Fibroblast of upper back skin (primary cell): ENCODE data around the gene PFKM.
"Not testable (repeated sequence)": the region's sequence is repeated elsewhere in the genome, so short reads cannot be mapped to it uniquely, and the experiment has no call there.

Experiments
- DNase-seq: peaks from one replicate; pipeline ENCODE4 v3.0.0-alpha.2; 2013

PFKM gene

DNA sequence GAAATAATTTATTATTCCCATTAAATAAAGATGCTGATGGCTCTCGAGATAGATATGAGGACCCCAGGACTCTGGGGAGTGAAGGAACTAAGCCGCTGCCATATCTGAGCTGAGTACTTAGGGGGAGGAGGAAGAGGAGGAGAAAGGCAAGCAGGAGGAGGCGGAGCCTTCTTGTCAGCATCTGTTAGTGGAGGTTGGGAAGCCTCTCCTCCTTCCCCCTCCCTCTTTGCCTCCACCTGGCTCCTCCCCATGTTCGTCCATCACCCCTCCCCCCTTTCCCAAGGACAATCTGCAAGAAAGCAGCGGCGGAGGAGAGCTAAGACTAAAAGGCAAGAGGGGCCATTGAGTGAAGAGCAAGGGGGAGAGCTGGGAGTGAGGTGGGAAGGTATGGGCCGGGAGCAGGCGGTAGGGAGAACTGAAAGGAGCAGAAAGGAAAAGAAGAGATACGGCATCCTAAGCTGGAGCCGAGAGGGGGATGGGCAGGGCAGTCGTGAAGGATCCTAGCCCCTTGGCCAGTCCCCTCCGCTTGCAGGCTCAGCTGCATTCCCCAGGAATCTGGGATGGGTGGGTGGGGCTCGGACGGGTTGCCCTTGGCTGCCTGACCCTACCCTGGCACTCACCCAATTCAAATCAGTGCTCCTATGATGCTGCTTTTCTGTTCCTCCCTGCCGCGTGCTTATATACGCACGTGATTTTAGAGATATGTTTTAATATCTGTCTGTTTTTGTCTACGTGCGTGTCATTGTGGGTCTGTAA lies at the start of gene PFKM:
Gene PFKM, plus strand, starts transcription at position 287 of the 756 bp plus-strand sequence. CDS start 3,411 bp downstream, outside the sequence.
- peak; percentile 91 for DNase-seq

DNA sequence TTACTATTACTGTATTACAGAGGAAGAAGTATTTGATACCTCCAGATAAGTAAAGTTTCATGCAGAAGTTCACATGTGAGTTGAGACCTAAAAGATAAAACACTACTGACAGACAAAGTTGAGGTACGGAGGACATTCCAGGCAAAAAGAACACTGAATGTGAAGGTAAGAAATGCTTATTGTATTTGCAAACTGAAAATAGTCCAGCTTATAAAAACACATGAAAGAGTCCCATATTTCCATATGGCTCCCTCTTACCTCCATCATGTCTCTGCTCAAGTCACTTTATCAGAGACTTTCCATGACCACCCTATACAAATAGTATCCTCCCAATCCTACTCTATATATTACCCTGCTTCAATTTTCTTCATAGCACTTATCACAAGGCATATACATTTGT lies 49.1 kb upstream of the PFKM start:
- DNase-seq, result no peak

DNA sequence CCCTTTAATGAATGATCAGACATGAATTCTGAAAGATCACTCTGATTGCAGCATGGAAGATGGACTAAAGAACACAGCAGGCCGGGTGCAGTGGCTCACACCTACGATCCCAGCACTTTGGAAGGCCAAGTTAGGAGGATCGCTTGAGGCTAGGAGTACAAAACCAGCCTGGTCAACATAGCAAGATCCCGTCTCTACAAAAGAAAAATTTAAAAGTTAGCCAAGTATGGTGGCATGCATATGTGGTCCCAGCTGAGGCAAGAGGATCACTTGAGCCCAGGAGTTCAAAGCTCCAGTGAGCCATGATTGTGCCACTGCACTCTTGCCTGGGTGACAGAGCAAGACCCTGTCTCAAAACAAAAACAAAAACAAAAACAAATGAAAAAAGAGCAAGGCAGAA lies 48.4 kb upstream of the PFKM start:
- DNase-seq, result no peak

DNA sequence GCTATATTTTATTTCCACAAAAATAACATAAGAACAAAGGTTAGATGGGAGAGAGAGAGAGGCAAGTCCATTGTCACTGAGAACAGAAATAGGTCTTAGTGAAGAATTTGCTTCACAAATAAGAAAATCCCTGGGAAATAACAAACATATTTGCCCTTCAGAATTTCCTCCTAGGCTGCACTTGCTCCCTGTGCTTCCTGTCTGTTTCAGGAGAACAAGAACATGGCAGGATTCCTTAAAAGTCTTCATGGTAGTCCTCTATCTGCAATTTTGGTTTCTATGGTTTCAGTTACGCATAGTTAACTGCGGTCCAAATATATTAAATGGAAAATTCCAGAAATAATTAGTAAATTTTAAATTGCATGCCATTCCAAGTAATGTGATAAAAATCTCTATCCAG lies 47.4 kb upstream of the PFKM start:
- no peak for DNase-seq

DNA sequence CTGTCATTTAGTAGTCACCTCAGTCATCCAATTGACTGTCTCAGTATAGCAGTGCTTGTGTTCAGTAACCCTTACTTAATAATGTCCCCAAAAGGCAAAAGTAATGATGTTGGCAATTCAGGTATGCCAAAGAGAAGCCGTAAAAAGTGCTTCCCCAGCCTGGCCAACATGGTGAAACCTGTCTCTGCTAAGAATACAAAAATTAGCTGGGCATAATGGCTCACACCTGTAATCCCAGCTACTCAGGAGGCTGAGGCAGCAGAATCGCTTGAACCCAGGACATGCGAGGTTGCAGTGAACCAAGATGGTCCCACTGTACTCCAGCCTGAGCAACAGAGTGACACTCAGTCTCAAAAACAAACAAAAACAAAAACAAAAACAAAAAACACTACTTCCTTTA lies 46.9 kb upstream of the PFKM start:
- DNase-seq, result no peak

DNA sequence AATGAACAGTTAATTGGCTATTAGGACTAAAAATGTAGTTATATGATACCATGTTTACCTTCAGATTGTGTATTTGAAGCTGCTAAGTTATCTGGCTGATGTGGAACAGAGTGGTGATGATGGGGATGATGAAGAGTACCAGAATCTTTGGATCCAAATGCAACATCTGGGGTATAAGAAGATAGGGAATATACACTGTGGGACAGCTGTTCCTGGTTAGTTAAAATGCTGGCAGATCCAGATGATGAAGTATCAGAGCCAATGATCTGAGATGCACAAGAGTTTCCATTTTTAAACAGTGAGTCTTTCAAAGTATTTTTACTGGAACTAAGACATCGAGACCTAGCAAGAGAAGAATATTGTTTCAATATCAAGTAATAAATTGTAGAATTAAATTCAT lies 44.9 kb upstream of the PFKM start:
- DNase-seq, result no peak

DNA sequence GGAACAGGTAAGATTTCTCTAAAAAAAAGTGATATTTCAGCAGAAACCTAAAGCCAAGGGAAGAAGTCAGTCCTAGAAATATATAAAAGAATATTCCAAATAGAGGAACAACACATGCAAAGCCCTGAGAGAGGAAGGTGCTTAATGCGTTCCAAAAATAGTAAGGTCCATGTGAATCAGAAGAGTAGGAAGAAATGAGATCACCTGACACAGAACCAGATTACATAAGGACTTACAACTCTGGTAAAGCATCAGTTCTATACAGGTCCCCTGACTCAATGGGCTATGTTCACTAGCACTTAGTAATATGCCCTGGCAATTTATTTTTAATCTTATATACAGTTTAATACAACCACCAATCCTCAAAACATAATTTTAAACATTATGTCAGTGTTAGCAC lies 43.3 kb upstream of the PFKM start:
- DNase-seq, result no peak

DNA sequence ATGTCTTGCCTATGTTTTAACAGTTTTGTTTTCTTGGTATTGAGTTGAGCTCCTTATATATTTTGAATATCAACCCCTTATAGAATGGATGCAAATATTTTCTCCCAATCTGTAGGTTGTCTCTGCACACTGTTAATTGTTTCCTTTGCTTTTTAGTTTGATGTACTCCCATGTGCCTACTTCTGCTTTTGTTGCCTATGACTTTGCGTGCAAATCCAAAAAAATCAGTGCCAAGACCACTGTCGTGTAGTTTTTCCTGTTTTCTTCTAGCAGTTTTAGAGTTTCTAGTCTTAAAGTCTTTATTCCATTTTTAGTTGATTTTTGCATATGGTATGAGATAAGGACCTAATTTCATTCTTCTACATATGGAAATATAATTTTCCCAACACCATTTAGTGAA lies 42.1 kb upstream of the PFKM start:
- no peak for DNase-seq

DNA sequence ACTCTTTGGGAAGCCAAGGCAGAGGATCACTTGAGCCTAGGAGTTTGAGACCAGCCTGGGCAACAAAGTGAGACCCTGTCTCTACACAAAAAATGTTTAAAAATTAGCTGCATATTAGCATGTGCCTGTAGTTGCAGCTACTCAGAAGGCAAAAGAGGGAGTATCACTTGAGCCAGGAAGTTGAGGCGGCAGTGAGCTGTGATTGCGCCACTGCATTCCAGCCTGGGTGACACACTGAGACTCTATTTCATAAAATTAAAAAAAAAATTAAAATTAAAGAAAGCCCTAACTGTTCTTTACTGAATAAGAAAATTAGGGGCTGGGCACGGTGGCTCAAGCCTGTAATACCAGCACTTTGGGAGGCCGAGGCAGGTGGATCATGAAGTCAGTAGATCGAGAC lies 40.3 kb upstream of the PFKM start:
- peak; percentile 43 for DNase-seq

DNA sequence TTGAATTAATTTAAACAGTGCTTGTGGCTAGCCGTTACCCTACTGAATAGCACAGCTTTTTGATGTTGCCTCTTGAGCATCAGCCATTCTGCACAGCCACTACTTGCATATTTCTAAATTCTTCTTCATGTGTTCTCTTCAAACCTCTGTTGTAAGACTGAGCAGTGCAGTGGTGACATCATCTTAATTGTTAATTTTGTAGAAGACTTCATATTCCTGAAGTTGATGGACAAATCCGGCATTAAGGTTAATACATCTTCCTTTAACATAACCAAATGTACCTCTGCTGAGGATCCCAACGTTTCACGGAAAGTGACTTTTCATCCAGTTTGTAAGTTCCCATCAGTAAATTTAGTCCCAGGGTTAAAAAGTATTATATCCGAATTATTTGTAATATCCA lies 38.9 kb upstream of the PFKM start:
- DNase-seq, result no peak

DNA sequence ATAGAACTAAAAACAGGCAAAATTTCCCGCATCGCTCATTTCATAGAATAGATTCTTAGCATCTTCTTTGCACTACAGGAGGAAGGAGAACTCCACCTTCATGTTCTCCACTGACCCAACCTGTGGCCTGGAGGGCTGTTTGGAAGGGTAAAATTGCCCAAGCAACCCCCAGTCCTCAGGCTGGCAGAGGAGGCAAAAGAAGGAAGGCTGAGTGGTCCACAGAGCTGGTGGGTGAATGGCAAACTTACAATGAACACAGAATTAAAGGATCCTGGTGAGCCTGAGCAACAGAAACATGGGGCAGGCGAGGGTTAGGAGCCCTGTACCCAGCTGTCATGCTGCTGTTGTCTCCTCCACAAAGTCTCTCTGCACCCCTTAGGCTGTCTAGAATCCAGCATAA lies 38.3 kb upstream of the PFKM start:
- no peak for DNase-seq

DNA sequence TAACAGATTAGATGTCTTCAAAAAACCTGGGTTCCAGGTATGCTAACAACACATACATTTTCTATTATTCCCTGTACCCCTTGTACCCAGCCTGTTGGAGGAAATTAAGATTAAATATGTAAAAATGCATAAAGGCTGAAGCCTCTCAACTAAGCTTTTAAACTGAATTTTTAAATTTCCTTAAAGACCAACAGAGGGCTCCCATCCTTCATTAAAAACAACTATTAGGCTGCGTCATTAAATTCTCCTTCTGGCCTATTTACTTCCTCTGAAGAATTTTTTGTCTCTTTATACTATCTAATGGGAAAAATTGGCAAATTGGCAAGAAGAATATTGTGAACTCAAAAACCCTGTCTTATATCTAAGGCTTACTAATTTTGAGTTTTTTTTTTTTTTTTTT lies 35.1 kb upstream of the PFKM start:
- DNase-seq, result peak; percentile 8

DNA sequence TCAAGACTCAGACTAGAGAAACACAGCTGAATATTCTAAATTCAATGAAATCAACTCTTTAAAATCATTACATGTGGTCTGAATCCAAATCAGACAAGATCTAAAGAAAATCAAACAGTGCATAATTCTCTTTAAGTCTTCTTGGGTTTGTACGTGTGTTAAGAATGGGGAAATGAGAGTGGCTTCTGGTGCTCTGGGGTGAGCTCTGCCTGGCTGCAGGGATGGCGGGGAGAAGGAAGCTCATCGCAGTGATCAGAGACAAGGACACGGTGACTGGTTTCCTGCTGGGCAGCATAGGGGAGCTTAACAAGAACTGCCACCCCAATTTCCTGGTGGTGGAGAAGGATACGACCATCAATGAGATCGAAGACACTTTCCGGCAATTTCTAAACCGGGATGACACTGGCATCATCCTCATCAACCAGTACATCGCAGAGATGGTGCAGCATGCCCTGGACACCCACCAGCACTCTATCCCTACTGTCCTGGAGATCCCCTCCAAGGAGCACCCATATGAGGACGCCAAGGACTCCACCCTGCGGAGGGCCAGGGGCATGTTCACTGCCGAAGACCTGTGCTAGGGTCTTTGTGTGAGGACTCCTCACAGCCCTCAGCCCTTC lies 34.2 kb upstream of the PFKM start:
- no peak for DNase-seq

DNA sequence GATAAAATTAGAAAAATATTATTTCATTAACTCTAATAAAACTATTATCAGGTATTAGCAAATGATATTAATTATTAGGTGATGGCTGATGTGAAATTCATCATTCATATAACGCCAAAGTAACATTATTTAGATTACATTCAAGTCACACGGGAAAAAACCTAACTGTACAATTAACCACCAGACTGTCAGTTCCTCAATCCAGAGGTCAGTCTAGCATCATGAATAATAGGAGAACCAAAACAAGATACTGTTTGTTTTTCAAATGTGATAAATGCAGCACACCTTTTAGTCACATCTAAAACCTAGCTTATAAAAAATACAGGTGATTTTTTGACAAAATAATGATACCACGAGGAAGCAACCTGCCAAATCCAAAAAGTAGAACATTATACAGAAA lies 32.8 kb upstream of the PFKM start:
- no peak for DNase-seq

DNA sequence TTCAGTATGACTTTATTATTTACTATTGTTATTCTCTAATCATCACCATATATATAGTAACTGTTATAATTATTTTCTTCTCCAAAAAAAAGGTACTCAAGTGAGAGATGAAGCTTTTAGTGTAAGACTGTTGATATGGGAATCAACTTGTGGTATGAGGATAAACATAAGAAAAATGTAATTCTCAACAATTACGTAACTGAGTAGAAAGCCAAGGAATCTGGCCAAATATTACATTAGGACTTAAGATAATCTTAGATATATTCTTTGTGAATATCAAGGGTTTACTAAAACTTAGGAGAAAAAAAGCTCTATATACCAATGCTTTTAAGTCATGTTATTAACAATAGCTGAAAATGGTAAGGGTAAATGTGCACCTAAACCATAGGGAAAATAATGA lies 26.6 kb upstream of the PFKM start:
- no peak for DNase-seq

DNA sequence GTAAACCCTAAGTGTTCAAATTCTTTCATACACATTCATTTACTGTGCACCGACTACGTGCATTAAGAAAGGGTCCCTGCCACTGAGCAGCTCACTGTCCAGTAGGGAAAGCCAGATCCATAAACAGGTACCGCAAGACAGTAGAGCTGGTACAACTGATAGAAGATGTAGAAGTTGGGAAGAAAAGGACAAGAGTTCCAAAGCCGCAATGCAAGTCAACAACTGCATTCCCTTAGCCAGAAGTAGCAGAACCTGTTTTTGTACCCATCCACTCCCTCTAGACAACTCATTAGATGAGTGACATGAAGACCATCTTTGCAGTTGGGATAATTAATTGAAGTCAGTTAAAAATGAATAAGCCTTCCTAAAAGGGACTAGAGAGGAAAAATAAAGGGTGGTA lies 14.6 kb upstream of the PFKM start:
- DNase-seq, result no peak

DNA sequence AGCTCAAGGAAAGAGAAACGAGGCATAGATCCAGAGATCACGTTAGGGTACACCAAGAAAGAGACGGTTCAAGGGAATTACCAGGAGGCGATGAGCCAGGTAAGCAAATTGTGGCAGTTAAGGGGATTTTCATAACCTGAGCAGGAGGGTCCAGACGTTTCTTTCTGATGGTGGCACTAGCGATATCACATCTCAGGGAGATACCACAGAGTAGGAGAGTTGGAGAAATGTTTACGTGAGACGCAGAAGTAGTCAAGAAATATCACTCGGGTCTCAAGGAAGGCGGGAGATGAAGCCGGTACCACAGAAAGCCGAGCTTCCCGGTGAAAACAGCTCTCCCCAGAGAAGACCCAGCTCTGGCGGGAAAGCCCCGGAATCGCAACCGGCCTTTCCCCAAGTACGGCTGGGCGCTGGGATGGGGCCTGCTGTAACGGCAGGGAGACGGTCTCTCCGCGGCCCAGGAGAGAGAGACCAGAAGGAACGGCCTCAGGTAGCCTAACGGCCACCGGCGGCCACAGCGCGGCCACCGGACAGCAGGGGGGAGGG lies 13.8 kb upstream of the PFKM start:
- DNase-seq, result peak; percentile 14

DNA sequence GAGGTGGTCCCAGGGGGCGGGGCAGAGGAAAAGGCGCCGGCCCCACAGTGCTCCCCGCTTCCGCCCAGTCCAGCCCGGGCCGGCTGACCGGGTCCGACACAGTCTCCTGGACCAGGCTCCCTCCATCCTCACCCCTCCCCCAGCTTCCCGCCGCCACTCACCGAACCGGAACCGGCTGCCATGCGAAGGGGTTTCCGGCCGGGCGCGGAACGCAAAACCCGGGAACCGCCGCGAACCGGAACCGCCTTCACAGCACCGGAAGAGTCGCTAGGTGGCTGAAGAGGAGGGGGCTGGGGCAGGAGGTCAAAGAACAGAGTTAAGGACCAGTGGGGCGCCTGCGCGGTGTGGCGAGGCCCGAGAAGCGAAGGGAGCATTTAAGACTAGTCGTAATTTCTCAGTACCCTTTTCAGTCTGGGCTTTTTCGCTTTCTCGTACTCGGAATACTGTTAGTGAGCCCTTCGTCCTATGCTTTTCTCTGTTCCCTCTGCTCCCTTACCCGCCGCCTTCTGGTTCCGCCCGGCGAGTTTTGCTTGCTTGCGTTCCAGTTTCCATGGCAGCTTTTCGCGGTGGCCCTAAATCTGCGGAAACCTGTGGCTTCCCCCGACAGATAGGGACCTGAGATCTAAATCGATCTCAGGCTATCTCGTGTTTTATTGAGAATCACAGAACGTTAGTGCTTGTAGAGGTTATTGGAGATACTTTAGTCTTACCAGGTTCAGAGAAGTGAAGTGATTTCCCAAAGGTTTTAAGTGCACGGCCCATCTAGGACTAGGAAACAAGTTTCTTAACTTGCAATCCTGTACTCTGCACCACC lies 13.1 kb upstream of the PFKM start, which contains the start of gene SENP1:
Gene SENP1, minus strand, starts transcription at position 213 of the 814 bp plus-strand sequence. CDS start 4,607 bp downstream, outside the sequence.
- peak; percentile 84 for DNase-seq

DNA sequence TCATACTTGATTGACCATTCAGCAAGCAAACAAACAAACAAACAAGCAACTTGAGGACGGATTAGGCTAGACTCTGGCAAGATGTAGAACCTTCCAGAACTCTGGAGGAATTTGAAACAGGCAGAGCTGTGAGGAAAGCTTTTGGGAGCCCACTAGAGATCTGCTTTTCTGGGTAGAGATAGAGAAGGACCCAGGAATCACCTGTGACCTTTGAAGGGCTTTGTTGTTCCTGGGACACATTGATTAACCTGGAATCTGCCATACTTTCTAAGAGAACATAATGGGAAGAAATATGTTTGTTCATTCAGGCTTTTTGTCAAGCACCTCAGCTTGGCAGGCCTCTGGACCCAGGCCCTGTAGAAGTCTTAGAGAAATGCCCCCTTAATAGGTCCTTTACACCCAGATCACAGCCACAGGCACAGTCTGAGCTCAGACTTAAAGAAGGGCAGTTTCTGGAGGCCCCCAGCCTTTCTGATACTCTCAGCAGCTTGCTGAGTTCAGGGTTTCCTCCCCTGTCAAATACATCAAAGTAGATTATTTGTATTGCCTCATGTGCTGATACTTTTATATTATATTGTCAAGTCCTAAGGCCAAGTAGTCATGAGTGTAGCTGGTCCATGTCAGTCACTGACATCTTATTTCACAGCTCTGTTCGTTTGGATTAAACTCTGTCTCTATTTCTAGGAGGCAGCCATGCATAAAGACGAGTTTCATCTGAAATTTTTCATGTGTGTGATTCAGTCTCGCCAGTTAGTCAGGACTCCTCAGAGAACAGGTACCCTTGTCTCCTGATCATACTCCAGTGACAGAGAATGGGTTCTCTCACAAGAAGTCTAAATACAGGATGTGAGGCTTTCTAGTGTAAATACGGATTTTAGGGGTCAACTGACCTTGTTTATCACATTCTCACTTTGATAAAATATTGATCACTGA lies 12.2 kb upstream of the PFKM start:
- DNase-seq, result no peak

DNA sequence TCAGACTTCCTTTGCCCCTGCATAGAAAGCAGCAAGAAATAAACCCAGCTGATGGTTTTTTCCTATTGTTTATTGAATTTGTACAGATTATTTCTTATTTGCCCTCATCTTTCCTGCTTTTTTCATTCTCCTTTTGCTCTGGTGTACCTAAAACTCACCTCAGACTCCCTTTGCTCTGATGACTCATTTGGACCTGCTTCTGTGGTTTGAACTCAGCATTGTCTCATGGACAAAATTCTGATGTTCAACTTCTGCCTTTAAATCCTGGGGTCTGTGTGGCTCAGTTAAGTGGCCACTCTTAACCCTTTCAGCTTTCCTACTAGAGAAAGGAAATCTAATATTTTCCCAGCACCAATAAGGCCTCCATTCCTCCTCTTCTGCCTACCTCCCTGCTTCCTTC lies 9.7 kb upstream of the PFKM start:
- no peak for DNase-seq

DNA sequence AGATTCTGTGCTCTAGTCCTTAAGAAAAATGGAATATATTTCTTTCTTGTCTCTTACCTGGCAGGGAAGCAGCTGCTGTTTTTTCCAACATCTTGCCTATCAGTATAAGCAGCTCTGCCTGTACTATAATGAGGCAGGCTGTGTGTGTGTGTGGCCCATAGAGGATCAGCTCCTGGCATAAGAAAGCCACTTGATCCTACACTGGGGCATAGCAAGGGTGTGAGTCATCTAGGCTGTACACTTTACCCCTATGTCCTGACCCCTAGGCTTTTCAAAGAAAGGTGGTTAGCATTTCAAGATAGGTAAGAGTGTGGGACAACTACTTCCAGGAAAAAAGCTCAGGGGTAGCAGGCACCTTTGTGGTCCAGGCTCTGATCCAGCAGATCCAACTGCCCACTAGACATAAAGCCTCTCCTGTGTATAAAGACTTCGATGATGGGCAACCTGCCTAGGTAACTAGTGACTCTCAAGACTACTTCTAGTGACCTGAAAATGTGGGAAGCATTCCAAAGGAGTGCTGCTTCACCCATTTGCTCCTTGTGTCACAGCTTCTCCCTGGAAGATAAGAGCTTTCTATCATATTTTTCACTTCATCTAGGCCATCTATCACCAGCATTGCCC lies 8.4 kb upstream of the PFKM start:
- DNase-seq, result no peak

DNA sequence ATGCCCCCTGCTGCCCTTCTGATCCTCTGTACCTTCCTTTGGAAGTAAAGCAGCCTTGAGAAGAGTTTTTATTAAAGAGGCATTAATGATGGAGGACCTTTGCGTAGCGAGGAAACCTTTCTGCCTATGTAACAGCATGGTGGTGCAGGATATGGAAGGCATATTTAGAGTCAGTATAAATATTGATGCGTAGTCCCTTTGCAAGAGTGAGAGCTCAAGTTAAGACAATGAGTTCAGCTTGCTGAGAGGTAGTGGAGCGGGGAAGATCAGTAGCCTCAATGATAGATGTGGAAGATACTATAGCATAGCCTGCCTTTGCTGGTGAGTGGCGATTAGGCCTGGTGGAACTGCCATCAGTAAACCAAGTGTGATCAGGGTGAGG lies 7.9 kb upstream of the PFKM start:
- not testable (repeated sequence) for DNase-seq
